Measurements from ENCODE around the gene ASB8. TPM values are rescaled to one million over a fixed set of nuclear protein-coding genes. Genes with fewer than 3 reads are reported as not detected.

Gene ASB8
- total and polyA plus RNA-seq, 7 donors: 49.3 to 477 (median 206) TPM

GRCh38 chr12:48145981-48146380, 11.3 kb downstream of the ASB8 start:
- WGBS, 3 donors: 3 to 26% (median 19%) methylated on average over 1 of the region's 1 CpG
- no peaks in the 10 kb centered on the region for H3K9me3 ChIP-seq
- H3K36me3 ChIP-seq (ENCODE audit: insufficient read depth in 1 of 2, low read depth in 1 of 2): peaks cover 22 to 99% of the 10 kb centered on the region in 2 donors
- intact Hi-C loops (cut with DNase I): loop anchor here in 1 of 2 donors (2.0 kb wide), 1 partner anchor 15 kb away; no protein-coding TSS in a partner anchor
- no peak overlapping the region for H3K4me3 ChIP-seq
- no peak for ATAC-seq
- peak overlapping the region; percentile 97 for H3K27ac ChIP-seq
- H3K4me1 ChIP-seq: peaks cover 4% of the 10 kb centered on the region
- no peak for DNase-seq
- TF ChIP-seq CTCF (IDR thresholded peaks at IDR 0.05): no peak
- H3K27me3 ChIP-seq (ENCODE audit: insufficient read depth in 3 of 3, low read length in 2 of 3): no peaks in the 10 kb centered on the region

- no peak for TF ChIP-seq CTCF (IDR thresholded peaks at IDR 0.05)
- Histone ChIP-seq H3K27me3 (ENCODE audit: insufficient read depth in 3 of 3, low read length in 2 of 3) (no peaks in the 10 kb centered on the region), H3K27ac (peak overlapping the region; percentile 97), H3K36me3 (ENCODE audit: insufficient read depth in 1 of 2, low read depth in 1 of 2) (peaks cover 27 to 99% of the 10 kb centered on the region in 2 donors), H3K4me1 (peaks cover 4% of the 10 kb centered on the region), H3K9me3 (no peaks in the 10 kb centered on the region), H3K4me3 (no peak overlapping the region)
- ATAC-seq (peak in 3 of 4 donors; percentile 2 to 9 (median 4)), DNase-seq (no peak)
- 62 to 82% (median 65%) methylated on average over 2 of the region's 2 CpGs for WGBS, 3 donors
- intact Hi-C loops (cut with DNase I): loop anchor here in 1 of 2 donors (2.0 kb wide), 1 partner anchor 13 kb away; no protein-coding TSS in a partner anchor
Measured at GRCh38 chr12:48143898-48144297, 13.4 kb downstream of the ASB8 start.

GRCh38 chr12:48142818-48143674, 14.3 kb downstream of the ASB8 start:
- peak overlapping the region; percentile 97 for H3K27ac ChIP-seq
- 66 to 82% (median 69%) methylated on average over 7 of the region's 7 CpGs for WGBS, 3 donors

GRCh38 chr12:48135027-48135426, 22.3 kb downstream of the ASB8 start:
- 90 to 94% (median 90%) methylated on average over 5 of the region's 5 CpGs for WGBS, 3 donors
- intact Hi-C loops (cut with DNase I): no loop called here
- H3K9me3 ChIP-seq: no peaks in the 10 kb centered on the region
- peaks cover 34% of the 10 kb centered on the region for H3K4me1 ChIP-seq
- H3K4me3 ChIP-seq: no peak overlapping the region
- no peak for TF ChIP-seq CTCF (IDR thresholded peaks at IDR 0.05)
- peak overlapping the region; percentile 20 for H3K27ac ChIP-seq
- H3K36me3 ChIP-seq (ENCODE audit: insufficient read depth in 1 of 2, low read depth in 1 of 2): peaks cover 37 to 100% of the 10 kb centered on the region in 2 donors
- DNase-seq (no peak), ATAC-seq (no peak)
- no peaks in the 10 kb centered on the region for H3K27me3 ChIP-seq (ENCODE audit: insufficient read depth in 3 of 3, low read length in 2 of 3)

More at GRCh38 chr12:48142818-48143674, 14.3 kb downstream of the ASB8 start:
- H3K4me1 ChIP-seq: peaks cover 4% of the 10 kb centered on the region
- no peak for TF ChIP-seq CTCF (IDR thresholded peaks at IDR 0.05)
- H3K27me3 ChIP-seq (ENCODE audit: insufficient read depth in 3 of 3, low read length in 2 of 3): no peaks in the 10 kb centered on the region
- intact Hi-C loops (cut with DNase I): no loop called here
- no peak for DNase-seq
- H3K9me3 ChIP-seq: no peaks in the 10 kb centered on the region
- no peak overlapping the region for H3K4me3 ChIP-seq
- ATAC-seq: peak in 1 of 4 donors; percentile 7
- peaks cover 27 to 100% of the 10 kb centered on the region in 2 donors for H3K36me3 ChIP-seq (ENCODE audit: insufficient read depth in 1 of 2, low read depth in 1 of 2)
